ENCODE results near the gene SOX13.
A peak's percentile ranks its signal among the peaks of the same experiment; 100 is the strongest.
"Not testable (repeated sequence)": the region's sequence is repeated elsewhere in the genome, so short reads cannot be mapped to it uniquely, and the experiment has no call there.

Gene SOX13

GRCh38 chr1:204072931-204073836 is at the start of gene SOX13:
TSS of gene SOX13 (plus strand) at chr1:204073115. CDS start at chr1:204112916, 39,801 bp downstream.
- DNase-seq: peak; percentile 88

DNA sequence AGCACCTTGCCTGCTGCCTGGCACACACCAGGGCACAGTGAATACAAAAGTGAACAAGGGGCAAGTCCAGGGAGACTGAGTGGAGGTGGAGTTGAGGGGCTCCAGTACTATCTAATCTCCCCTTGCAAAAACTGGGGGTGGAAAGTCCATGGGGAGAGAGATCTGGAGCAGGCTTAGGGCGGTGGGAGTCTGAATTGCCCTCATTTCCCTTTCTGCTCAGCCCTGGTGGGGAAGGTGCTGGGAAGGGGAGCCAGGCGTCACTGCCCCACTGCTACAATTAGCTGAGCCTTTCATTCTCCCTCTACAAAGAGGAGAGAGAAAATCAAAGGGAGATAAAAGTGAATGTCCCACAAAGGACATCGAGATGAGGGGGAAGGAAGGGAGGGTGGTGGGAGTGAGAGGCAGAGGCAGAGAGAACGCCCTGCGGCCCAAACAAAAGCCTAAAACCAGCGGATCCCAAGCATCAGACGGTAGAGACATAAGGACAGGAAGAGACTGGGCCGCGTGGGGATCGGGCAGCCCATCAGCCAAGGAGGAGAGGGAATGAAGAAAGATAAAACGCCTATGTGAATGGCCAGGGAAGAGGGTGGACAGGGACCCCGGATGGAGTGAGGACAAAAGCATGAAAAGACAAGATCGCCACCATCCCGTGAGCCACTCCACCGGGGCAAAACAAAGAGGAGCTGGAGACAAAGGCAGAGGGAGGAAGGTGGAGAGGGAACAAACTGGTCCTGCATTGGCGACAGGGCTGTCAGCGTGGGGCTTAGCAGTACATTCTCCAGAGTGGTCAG is 46.8 kb upstream of the SOX13 start:
- no peak for DNase-seq

GRCh38 chr1:204027446-204027845 is 45.5 kb upstream of the SOX13 start:
- no peak for DNase-seq

DNA sequence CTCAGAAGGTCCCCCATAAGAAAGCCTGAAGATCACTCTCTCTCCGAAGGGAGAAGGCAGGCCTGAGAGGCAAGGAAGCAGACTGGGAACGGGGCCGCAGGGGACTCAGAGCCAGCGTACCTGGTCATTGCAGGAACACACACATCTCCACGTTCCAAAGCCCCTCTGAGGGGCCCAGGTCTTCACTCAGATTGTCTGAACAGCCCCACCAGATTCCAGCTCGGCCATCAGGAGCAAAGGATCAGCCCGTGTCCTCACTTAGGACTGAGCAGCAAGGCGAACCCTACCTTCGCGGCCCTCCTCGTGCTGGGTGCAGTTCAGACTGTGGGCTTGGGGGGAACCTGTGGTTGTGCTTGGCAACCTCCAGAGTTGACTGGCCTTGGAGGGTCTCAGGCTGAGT is 43.9 kb upstream of the SOX13 start:
- no peak for DNase-seq

DNA sequence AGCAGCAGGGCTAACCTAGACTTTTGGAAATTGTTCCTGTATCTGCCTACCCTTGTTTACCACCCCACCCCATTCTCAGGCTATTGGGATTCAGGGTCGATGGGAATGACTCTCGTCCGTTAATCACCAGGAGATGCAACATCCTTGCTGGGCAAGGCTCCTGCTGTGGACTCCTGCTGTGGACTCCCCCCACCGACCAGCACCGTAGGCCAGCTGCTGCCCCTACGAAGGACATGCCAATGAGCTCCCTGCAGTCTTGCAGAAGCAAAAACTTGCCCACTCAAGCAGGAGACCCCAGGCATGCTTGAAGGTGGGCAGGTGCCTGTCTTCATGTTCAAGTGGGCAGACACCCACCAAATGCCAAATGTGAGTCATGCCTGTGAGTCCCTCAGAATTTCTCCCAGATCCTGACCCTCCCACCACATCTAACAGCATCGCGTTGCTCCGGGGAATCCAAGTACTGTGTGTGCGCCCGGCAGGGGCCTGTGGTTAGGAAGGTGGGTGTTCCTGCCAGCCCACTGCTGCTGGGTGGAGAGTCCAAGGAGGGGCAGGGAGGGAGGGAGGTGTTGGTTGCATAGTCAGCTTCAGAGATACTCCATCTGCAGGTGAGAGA is 41.7 kb upstream of the SOX13 start:
- no peak for DNase-seq

DNA sequence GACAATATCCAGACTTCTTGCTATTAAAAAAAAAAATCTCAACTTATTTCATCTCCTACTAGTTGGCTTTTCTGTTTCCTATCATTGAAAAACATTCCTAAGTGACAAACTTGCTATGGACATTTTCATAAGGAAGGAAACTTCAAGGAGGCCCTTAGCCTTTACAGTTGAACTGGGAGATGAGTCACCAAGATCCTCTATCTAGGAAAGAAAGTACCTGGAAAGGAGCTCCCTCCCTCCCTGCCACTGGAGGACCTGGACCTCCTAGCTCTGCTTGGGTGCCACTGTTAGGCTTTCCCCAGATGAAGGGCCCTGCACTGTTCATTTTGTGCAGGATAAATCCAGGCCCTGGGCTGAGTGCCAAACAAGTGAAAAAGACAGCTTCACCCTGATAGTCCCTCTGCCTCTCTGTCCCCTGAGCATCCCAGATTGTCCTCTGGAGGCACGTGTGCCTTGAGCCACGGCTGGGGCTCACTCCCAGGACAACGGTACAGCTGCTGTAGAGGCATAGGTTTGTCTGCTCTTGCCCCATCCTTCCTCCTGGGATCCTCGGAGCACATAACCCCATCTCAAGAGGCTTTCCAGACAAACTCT is 40.2 kb upstream of the SOX13 start:
- DNase-seq: no peak

- no peak for DNase-seq
These were observed 39.6 kb upstream of the SOX13 start for GRCh38 chr1:204033306-204033705.

- no peak for DNase-seq
These were observed 35.8 kb upstream of the SOX13 start for GRCh38 chr1:204036882-204037655.

GRCh38 chr1:204041232-204041767 is 31.6 kb upstream of the SOX13 start:
- no peak for DNase-seq

GRCh38 chr1:204041803-204042505 is 31.0 kb upstream of the SOX13 start:
- no peak for DNase-seq

GRCh38 chr1:204042516-204042915 is 30.4 kb upstream of the SOX13 start:
- no peak for DNase-seq

DNA sequence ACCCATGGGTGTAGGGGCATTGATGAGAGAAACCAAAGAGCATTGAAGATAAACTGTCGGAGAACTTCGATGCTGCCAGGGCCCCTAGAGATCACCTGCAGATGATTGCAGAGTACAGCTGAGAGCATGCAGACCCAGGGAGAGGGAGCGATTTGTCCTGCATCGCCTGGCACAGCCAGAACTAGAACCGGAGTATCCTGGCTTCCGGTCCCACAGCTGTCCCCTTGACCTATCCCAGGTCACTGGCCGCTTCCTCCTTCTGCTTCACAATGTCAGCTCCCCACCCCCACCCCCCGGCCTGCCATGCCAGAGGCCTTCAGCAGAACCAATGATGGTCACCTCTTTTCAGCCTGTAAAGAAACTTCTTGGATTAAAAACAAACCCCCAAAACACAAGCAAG is 29.2 kb upstream of the SOX13 start:
- DNase-seq: no peak

DNA sequence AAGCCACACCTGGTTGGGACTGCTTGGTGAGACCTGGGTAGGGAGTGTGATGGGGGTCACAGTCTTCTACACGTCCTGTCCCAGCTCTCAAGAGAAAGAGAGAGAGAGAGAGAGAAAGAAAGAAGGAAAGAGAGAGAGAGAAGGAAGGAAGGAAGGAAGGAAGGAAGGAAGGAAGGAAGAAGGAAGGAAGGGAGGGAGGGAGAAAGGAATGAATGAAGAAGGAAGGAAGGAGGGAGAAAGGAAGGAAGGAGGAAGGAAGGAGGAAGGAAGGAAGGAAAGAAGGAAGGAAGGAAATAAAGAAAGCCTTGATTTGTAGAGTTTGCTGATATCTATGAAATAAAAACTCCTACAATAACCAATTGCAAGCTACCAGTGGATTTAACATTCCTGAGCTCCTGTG is 28.5 kb upstream of the SOX13 start:
- DNase-seq: no peak

- no peak for DNase-seq
These were observed 27.5 kb upstream of the SOX13 start for GRCh38 chr1:204045430-204045829.

DNA sequence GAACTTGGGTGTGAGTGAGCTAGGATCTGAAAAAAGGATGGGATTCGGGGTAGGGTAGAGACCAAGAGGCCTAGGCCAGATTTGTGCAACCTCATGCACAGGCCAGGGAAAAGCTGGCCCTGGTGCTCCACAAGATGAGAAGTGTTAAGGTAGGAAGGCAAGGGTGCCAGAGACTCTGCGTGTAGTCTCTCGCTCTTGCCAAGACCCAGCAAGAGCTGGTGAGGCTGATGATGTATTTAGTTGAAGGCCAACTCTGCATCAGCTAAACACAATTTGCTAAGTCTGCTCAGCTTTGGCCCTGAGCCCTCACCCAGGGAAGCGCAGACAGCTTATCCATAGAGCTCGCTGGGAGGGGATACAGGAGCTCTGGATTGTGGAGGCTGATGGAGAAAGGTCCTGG is 26.6 kb upstream of the SOX13 start:
- DNase-seq: no peak

DNA sequence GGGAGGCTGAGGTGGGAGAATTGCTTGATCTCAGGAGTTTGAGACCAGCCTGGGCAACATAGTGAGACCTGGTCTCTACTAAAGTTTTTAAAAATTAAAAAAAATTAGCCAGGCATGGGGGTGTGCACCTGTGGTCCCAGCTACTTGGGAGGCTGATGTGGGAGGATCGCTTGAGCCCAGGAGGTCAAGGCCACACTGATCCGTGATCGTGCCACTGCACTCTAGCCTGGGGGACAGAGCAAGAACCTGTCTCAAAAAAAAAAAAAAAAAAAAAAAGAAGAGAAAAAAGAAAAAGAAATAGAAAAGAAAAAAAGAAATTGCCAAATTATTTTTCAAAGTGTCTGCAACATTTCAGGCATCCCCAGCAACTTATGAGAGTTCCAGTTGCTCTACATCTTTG is 24.1 kb upstream of the SOX13 start:
- DNase-seq: not testable (repeated sequence)

DNA sequence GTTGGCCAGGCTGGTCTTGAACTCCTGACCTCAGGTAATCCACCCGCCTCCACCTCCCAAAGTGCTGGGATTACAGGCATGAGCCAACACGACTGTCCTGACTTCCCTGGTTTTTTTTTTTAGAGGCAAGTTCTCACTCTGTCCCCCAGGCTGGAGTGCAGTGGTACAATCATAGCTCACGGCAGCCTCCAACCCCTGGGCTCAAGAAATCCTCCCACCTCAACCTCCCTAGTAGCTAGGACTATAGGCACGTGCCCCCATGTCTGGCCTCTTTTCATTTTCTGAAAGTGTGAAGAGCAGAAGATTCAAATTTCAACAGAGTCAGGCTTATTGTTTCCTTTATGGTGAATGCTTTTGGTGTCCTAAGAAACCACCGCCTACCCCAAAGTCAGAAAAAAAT is 21.7 kb upstream of the SOX13 start:
- no peak for DNase-seq

GRCh38 chr1:204051718-204052117 is 21.2 kb upstream of the SOX13 start:
- DNase-seq: no peak

DNA sequence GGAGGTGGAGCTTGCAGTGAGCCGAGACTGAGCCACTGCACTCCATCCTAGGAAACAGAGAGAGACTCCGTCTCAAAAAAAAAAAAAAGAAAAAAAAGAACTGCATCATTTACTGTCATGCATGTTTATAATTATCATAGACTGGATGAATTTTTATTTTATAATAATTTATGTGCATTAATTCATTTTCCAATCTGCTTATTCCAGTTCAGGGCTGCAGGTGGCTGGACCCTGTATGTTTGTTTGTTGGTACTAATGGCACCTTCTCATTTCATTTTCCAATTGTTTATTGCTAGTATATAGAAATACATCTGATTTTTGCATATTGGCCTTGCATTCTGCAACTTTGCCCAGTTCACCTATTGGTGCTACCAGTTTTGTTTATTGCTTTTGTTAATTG is 19.0 kb upstream of the SOX13 start:
- DNase-seq: no peak

DNA sequence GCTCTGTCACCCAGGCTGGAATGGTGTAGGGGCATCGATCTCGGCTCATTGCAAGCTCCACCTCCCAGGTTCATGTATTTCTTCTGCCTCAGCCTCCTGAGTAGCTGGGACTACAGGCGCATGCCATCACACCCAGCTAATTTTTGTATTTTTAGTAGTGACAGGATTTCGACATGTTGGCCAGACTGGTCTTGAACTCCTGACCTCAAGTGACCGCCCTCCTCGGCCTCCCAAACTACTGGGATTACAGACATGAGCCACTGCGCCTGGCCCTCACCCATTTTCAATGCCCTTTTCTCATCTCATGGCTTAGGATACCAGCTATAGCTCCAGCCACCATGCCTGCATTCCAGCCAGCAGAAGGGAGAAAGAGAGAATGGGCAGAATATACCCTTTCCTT is 12.9 kb upstream of the SOX13 start:
- DNase-seq: no peak

DNA sequence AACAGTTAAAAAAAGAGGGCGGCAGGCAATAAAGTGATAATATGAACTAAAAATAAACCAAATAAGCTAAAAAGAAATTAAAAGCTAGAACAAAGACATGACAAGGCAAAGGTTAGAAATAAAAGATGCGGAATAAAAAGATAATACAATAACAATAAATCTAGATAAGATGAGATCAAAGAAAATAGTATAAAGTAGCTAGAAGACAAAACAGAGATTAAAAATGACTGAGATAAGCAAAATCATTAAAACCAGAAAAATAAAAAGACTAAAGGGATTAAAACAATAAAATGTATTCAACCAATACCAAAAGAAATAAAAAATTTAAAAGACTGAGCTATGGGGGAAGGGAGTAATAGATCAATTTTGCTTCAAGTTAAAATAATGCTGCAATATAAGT is 10.8 kb upstream of the SOX13 start:
- no peak for DNase-seq
